Measurements from ENCODE around the gene BTRC.

The BTRC gene

GRCh38 chr10:101380353-101381017 is 26.5 kb downstream of the BTRC start:
- H3K36me3 ChIP-seq (ENCODE audit: control insufficient read depth in 1 of 2, insufficient read depth in 2 of 2, low read length in 2 of 2): no peaks in the 10 kb centered on the region
- no CpG with 5 or more reads among the region's 5 CpGs for WGBS (ENCODE audit: extremely low coverage, insufficient coverage, insufficient read length)
- no peak overlapping the region for H2BK5ac ChIP-seq (ENCODE audit: low read depth, low read length, poor library complexity)
- H2BK120ac ChIP-seq (ENCODE audit: insufficient read depth, low read length, poor library complexity): no peak overlapping the region
- no peak overlapping the region for H3K23ac ChIP-seq (ENCODE audit: low read length)
- no peak overlapping the region for H2BK12ac ChIP-seq (ENCODE audit: low read length)
- no peak overlapping the region for H3K4ac ChIP-seq (ENCODE audit: low read depth, low read length)
- H4K91ac ChIP-seq (ENCODE audit: low read depth, low read length): no peak overlapping the region
- H3K14ac ChIP-seq (ENCODE audit: low read length): no peak overlapping the region
- no peak overlapping the region for H3K9ac ChIP-seq (ENCODE audit: low read length)
- H3K18ac ChIP-seq (ENCODE audit: low read length): no peak overlapping the region
- H3K27ac ChIP-seq (ENCODE audit: low read depth, low read length): no peak overlapping the region
- H2AFZ ChIP-seq (ENCODE audit: insufficient read depth, low read length, poor library complexity): no peak overlapping the region
- DNase-seq: peak in 1 of 2 donors; percentile 76
- H4K8ac ChIP-seq (ENCODE audit: low read depth, low read length): no peak overlapping the region
- no peak overlapping the region for H4K12ac ChIP-seq (ENCODE audit: low read depth, low read length)
- H3K4me3 ChIP-seq (ENCODE audit: low read depth, low read length): no peak overlapping the region
- H3K4me2 ChIP-seq (ENCODE audit: low read length): no peak overlapping the region
- no peaks in the 10 kb centered on the region for H3K4me1 ChIP-seq (ENCODE audit: control insufficient read depth in 1 of 2, insufficient read depth in 2 of 2, low read length in 2 of 2)
- no peaks in the 10 kb centered on the region for H3K9me3 ChIP-seq (ENCODE audit: insufficient read depth, low read depth, low read length)
- H3K79me1 ChIP-seq (ENCODE audit: low read length): no peaks in the 10 kb centered on the region
- no peaks in the 10 kb centered on the region for H3K27me3 ChIP-seq (ENCODE audit: insufficient read depth, low read length)
- H3K79me2 ChIP-seq (ENCODE audit: control insufficient read depth, insufficient read depth, low read length, poor library complexity): no peaks in the 10 kb centered on the region
- no peak overlapping the region for H2AK5ac ChIP-seq (ENCODE audit: low read length)

- Histone ChIP-seq H3K4ac (ENCODE audit: low read depth, low read length) (no peak overlapping the region), H3K4me2 (ENCODE audit: low read length) (no peak overlapping the region), H2BK12ac (ENCODE audit: low read length) (no peak overlapping the region), H3K14ac (ENCODE audit: low read length) (no peak overlapping the region), H3K79me2 (ENCODE audit: control insufficient read depth, insufficient read depth, low read length, poor library complexity) (no peaks in the 10 kb centered on the region), H3K18ac (ENCODE audit: low read length) (no peak overlapping the region), H2BK120ac (ENCODE audit: insufficient read depth, low read length, poor library complexity) (no peak overlapping the region), H2AK5ac (ENCODE audit: low read length) (no peak overlapping the region), H3K36me3 (ENCODE audit: control insufficient read depth in 1 of 2, insufficient read depth in 2 of 2, low read length in 2 of 2) (no peaks in the 10 kb centered on the region), H3K4me1 (ENCODE audit: control insufficient read depth in 1 of 2, insufficient read depth in 2 of 2, low read length in 2 of 2) (no peaks in the 10 kb centered on the region), H3K4me3 (ENCODE audit: low read depth, low read length) (no peak overlapping the region), H4K91ac (ENCODE audit: low read depth, low read length) (no peak overlapping the region), H3K23ac (ENCODE audit: low read length) (no peak overlapping the region), H2AFZ (ENCODE audit: insufficient read depth, low read length, poor library complexity) (no peak overlapping the region), H4K12ac (ENCODE audit: low read depth, low read length) (no peak overlapping the region), H3K9ac (ENCODE audit: low read length) (no peak overlapping the region), H3K27me3 (ENCODE audit: insufficient read depth, low read length) (no peaks in the 10 kb centered on the region), H3K9me3 (ENCODE audit: insufficient read depth, low read depth, low read length) (no peaks in the 10 kb centered on the region), H2BK5ac (ENCODE audit: low read depth, low read length, poor library complexity) (no peak overlapping the region), H3K79me1 (ENCODE audit: low read length) (no peaks in the 10 kb centered on the region), H4K8ac (ENCODE audit: low read depth, low read length) (no peak overlapping the region), H3K27ac (ENCODE audit: low read depth, low read length) (no peak overlapping the region)
- no peak for DNase-seq
- WGBS (ENCODE audit: extremely low coverage, insufficient coverage, insufficient read length): no CpG with 5 or more reads among the region's 1 CpG
These were observed 32.1 kb downstream of the BTRC start for GRCh38 chr10:101385866-101386658.

DNA sequence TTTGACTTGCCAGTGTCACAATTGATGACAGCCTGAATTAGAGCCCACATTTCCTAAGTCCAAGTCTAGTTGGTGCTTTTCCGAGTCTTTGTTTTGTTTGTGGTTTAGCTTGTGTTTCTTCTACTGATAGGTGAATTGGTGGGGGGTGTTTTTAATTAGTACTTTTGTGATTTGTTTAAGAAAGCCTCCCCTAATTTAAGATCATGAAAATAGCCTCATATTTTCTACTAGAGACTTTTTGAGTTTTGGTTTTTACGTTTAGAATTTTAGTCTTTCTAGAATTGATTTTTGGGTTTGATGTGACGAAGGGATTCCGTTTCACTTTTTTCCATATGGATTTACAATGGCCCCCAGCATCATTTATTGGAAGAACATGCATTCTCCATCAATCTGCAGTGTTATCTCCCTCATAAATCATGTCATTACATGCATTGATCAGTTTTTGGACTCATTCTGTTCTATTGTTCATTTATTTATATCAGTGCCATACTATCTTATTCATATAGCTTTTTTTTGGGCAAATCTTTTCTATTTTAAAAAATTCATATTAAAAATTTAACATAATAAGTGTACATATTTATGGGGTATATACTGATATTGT is 32.8 kb downstream of the BTRC start:
- H3K27ac ChIP-seq (ENCODE audit: low read depth, low read length): no peak overlapping the region
- no peaks in the 10 kb centered on the region for H3K9me3 ChIP-seq (ENCODE audit: insufficient read depth, low read depth, low read length)
- H3K18ac ChIP-seq (ENCODE audit: low read length): no peak overlapping the region
- no peaks in the 10 kb centered on the region for H3K36me3 ChIP-seq (ENCODE audit: control insufficient read depth in 1 of 2, insufficient read depth in 2 of 2, low read length in 2 of 2)
- DNase-seq: no peak
- no peaks in the 10 kb centered on the region for H3K27me3 ChIP-seq (ENCODE audit: insufficient read depth, low read length)
- no peak overlapping the region for H4K91ac ChIP-seq (ENCODE audit: low read depth, low read length)
- no peak overlapping the region for H3K9ac ChIP-seq (ENCODE audit: low read length)
- no peak overlapping the region for H2AFZ ChIP-seq (ENCODE audit: insufficient read depth, low read length, poor library complexity)
- no peak overlapping the region for H4K8ac ChIP-seq (ENCODE audit: low read depth, low read length)
- H2AK5ac ChIP-seq (ENCODE audit: low read length): no peak overlapping the region
- H3K4me1 ChIP-seq (ENCODE audit: control insufficient read depth in 1 of 2, insufficient read depth in 2 of 2, low read length in 2 of 2): no peaks in the 10 kb centered on the region
- H3K23ac ChIP-seq (ENCODE audit: low read length): no peak overlapping the region
- no peaks in the 10 kb centered on the region for H3K79me1 ChIP-seq (ENCODE audit: low read length)
- no peak overlapping the region for H3K4me2 ChIP-seq (ENCODE audit: low read length)
- H3K79me2 ChIP-seq (ENCODE audit: control insufficient read depth, insufficient read depth, low read length, poor library complexity): no peaks in the 10 kb centered on the region
- no CpG with 5 or more reads among the region's 4 CpGs for WGBS (ENCODE audit: extremely low coverage, insufficient coverage, insufficient read length)
- no peak overlapping the region for H3K4me3 ChIP-seq (ENCODE audit: low read depth, low read length)
- no peak overlapping the region for H4K12ac ChIP-seq (ENCODE audit: low read depth, low read length)
- no peak overlapping the region for H3K4ac ChIP-seq (ENCODE audit: low read depth, low read length)
- H2BK5ac ChIP-seq (ENCODE audit: low read depth, low read length, poor library complexity): no peak overlapping the region
- H2BK12ac ChIP-seq (ENCODE audit: low read length): no peak overlapping the region
- no peak overlapping the region for H2BK120ac ChIP-seq (ENCODE audit: insufficient read depth, low read length, poor library complexity)
- H3K14ac ChIP-seq (ENCODE audit: low read length): no peak overlapping the region

- Histone ChIP-seq H3K4me3 (ENCODE audit: low read depth, low read length) (no peak overlapping the region), H2AK5ac (ENCODE audit: low read length) (no peak overlapping the region), H3K4me1 (ENCODE audit: control insufficient read depth in 1 of 2, insufficient read depth in 2 of 2, low read length in 2 of 2) (no peaks in the 10 kb centered on the region), H2AFZ (ENCODE audit: insufficient read depth, low read length, poor library complexity) (no peak overlapping the region), H3K23ac (ENCODE audit: low read length) (no peak overlapping the region), H3K36me3 (ENCODE audit: control insufficient read depth in 1 of 2, insufficient read depth in 2 of 2, low read length in 2 of 2) (no peaks in the 10 kb centered on the region), H2BK12ac (ENCODE audit: low read length) (no peak overlapping the region), H3K27ac (ENCODE audit: low read depth, low read length) (no peak overlapping the region), H2BK5ac (ENCODE audit: low read depth, low read length, poor library complexity) (no peak overlapping the region), H3K79me1 (ENCODE audit: low read length) (no peaks in the 10 kb centered on the region), H3K18ac (ENCODE audit: low read length) (no peak overlapping the region), H4K12ac (ENCODE audit: low read depth, low read length) (no peak overlapping the region), H4K91ac (ENCODE audit: low read depth, low read length) (no peak overlapping the region), H4K8ac (ENCODE audit: low read depth, low read length) (no peak overlapping the region), H3K9me3 (ENCODE audit: insufficient read depth, low read depth, low read length) (no peaks in the 10 kb centered on the region), H3K4ac (ENCODE audit: low read depth, low read length) (no peak overlapping the region), H3K4me2 (ENCODE audit: low read length) (no peak overlapping the region), H3K27me3 (ENCODE audit: insufficient read depth, low read length) (no peaks in the 10 kb centered on the region), H3K79me2 (ENCODE audit: control insufficient read depth, insufficient read depth, low read length, poor library complexity) (no peaks in the 10 kb centered on the region), H3K14ac (ENCODE audit: low read length) (no peak overlapping the region), H3K9ac (ENCODE audit: low read length) (no peak overlapping the region), H2BK120ac (ENCODE audit: insufficient read depth, low read length, poor library complexity) (no peak overlapping the region)
- no CpG with 5 or more reads among the region's 2 CpGs for WGBS (ENCODE audit: extremely low coverage, insufficient coverage, insufficient read length)
- DNase-seq: no peak
These were observed 34.8 kb downstream of the BTRC start for GRCh38 chr10:101388676-101389276.

All from trophoblast cell (in vitro differentiated cells and primary cell).